NCI-H748 treated with DMSO at 0.1 percent for 48 hours (cell line): ENCODE data around the gene CST8.

ENCODE experiments used
- DNase-seq: peaks from one replicate; lab custom pipeline; 2025; lab: John Stamatoyannopoulos, UW

Gene CST8

DNA sequence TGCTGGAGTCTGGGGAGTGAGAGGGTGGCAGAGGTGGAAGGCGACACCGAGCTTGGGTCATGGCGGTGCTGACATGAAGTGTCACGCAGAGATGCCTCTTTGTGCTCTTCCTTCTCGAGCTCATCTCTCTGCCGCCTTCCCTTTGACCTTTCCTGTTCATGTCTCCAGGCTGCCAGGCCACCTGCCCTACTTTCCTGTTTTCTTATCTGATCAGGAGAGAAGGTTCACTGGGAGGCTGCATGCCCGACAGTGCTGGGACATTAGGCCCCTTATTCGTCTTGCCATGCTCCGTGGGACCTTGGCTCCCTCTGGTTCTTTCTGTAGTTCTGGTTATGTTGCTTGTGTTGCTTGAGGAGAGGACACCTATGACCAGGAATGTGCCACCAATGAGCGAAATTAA is 33.2 kb downstream of the CST8 start:
- DNase-seq: no peak

DNA sequence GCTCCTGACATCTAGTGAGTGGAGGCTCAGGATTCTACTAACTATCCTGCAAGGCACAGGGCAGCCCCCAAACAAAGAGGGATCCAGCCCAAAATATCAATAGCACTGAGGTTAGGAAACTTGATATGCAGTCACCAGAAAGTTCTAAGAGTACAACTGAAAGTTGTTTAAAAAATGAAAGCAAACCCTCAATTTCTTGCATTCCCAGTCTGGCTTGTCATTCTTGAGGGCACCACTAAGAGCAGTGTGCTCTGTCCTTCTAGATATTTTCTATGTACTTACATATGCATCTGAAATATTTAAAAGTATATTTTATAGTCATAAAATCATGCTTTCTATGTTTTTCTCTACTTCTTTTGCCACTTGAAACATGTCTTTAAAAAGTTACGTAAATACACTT is 35.9 kb downstream of the CST8 start:
- no peak for DNase-seq

DNA sequence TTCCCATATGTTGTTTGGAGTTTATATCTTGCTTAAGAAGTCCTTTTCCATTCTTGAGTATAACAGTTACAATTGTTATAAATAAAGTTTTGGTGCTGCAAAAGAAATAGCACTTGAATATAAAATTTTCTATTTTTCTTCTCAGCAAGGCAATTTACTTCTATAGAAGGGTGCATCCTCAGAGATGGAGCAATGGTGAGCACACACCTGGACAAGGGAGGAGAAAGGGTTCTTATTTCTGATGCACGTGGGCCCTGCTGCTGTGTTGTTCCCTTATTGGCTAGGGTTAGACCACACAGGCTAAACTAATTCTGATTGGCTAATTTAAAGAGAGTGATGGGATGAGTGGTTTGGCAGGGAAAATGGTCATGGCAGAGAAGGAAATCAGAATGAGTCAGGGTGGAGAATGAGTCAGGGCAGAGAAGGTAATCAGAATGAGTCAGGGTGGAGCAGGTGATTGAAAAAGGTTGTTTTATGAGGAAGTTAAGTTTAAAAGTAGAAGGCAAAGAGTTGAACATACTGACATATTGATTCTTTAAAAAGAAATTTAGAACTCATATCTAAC is 38.0 kb downstream of the CST8 start:
- DNase-seq: no peak

- DNase-seq: no peak
Measured at GRCh38 chr20:23530937-23531567, 40.1 kb downstream of the CST8 start.

- no peak for DNase-seq
Measured at GRCh38 chr20:23532533-23532932, 41.6 kb downstream of the CST8 start.

DNA sequence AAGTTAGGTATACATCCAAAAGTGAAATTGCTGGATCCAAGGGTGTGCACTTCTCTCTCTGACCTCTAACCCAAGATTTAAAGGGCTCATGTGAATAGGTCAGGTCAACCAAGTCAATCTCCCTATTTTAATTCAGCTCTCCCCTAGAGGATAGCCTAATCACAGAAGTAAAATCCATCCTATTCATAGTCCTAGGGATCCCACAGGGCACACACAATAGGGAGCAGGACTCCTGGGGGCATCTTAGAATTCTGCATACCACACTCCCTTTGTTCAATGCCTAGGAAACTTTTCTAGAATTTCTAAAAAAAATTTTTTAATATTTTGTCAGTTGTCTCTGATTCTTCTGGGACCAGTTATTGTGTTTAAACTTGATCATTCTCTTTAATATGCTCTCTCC is 42.2 kb downstream of the CST8 start:
- DNase-seq: no peak

- DNase-seq: no peak
Measured at GRCh38 chr20:23534801-23535593, 44.1 kb downstream of the CST8 start.

- DNase-seq: no peak
Measured at GRCh38 chr20:23536328-23536974, 45.5 kb downstream of the CST8 start.

DNA sequence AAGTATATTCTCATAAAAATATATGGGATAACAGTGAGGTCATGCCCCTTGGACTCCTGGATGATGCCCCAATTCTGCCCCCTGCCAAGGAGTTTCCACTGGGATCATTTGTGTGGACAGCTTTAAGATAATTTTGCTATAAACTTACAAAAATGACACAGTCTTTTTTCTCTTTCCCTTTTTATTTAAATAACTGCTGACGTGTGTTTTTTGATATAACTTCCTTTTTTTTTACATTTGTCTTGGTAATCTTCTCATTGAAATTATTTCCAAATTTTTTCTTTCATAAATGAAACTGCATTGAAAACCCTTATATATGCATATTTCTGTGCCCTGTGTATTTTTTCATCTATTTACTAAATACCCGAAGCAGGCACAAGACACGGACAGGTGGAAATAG is 46.1 kb downstream of the CST8 start:
- DNase-seq: no peak

DNA sequence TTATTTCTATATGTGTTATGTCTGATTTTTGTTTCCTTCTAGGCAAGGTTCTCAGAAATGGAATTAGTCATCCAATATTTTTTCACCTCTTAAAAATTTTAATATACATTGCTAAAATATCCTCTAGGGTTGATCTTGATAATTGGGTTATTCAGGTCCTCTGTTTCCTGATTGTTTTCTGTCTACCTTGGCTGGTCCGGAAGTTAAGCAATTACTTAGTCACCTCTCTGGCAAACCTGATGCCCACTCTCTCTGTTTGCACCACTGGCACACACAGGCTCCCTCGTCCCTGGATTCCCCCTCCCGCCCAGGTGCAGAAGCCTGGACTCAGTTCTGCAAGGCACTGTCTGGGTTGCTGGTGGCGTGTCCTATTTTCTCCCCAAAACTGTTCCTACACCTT is 49.7 kb downstream of the CST8 start:
- no peak for DNase-seq

DNA sequence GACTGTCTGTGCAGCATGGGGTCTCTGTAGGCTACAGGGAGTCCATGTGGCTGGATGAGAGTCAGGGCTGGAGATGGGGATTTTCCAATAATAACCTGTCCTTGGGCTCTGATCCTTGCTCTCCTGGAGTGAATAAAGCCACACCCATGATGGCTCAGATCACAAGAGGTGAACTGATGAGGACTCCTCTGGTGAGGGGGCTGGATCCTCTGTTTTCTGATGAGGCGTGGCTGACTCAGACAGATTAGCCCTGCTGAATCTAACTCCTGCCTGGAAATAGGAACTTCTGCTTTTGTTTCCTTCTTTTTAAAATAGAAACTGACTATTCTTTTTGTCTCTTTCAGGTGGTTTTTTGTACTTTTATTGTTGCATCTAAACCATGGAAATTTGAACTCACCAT is 50.4 kb downstream of the CST8 start:
- DNase-seq: no peak

DNA sequence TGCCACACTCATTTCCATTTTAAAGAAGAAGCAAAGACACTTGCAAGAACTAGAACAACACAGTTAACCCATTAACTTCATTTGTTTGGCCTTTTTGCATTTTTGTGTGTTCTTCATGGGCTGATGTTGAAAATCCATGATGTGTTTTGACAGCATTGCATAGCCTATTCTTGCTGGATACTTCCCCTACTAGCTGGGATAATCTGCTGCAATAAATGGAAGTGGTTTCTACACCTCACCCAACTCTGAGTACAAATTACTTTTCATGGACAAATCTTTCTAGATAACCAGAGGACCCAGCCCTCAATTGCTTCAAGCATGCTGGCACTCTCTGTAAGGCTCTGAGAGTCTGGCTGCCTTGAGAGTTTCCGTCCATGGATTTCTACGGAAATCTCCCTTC is 50.9 kb downstream of the CST8 start:
- DNase-seq: no peak

- DNase-seq: no peak
Measured at GRCh38 chr20:23542801-23543200, 51.9 kb downstream of the CST8 start.

DNA sequence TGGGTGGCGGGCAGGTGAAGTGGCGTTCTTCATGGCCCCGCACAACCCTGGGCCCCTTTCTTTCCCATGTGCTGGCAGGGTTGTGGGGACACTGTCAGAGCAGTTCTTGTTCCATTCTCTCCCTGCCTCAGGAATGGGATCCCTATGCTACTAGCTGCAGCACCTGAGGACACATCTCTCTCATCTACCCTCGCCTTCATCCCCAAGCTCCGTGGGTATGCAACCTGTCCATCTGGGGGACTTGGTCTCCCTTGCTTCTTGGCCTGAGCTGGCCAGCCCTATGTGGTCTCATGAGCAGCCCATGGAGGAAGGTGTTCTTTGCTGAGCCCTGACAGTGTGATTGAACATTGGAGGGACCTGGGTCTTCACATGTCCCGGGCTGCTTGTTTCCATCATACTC is 53.2 kb downstream of the CST8 start:
- no peak for DNase-seq
